ENCODE measurements around the gene VNN1. TPM values are rescaled to one million over a fixed set of nuclear protein-coding genes. Genes with fewer than 3 reads are reported as not detected.

VNN1 gene
- total RNA-seq, 1 experiment from 2014 or later = not detected

GRCh38 chr6:132671295-132671694 lies 42.6 kb downstream of the VNN1 start:
- no peaks in the 10 kb centered on the region for H3K9me3 ChIP-seq (ENCODE audit: control insufficient read depth in 1 of 2, insufficient read depth in 1 of 2, low read depth in 1 of 2, low read length in 2 of 2)
- POLR2A ChIA-PET = interaction anchor here (1.6 kb wide), 1 partner anchor 144 kb away, joined by 9 read pairs; the partner anchor contains the start of gene RPS12

More at GRCh38 chr6:132671295-132671694, 42.6 kb downstream of the VNN1 start:
- RAD21 ChIA-PET (ENCODE audit: low non-redundant PET in 1 of 2, low total read pairs in 2 of 2, uncharacterized antibody in 2 of 2, unreplicated experiment in 2 of 2) = no interaction called here
- no TSS peak for BruUV-seq (replicated peaks)
- Histone ChIP-seq H3K9me2 (ENCODE audit: insufficient read depth) (no peaks in the 10 kb centered on the region), H2AFZ (ENCODE audit: low read depth, low read length, poor library complexity, severe bottlenecking) (no peak overlapping the region), H3K27ac (ENCODE audit: low read depth, low read length) (no peak overlapping the region), H3K9ac (ENCODE audit: low read length) (no peak overlapping the region), H3K4me2 (ENCODE audit: low read length) (no peak overlapping the region), H4K20me1 (ENCODE audit: insufficient read depth) (no peaks in the 10 kb centered on the region), H3K4me3 (replicated peaks in 1 of 2; ENCODE audit: low read depth in 1 of 2, low read length in 2 of 2) (no peak overlapping the region), H3K27me3 (ENCODE audit: insufficient read depth, low read length) (no peaks in the 10 kb centered on the region), H3K79me2 (ENCODE audit: insufficient read depth, low read length) (no peaks in the 10 kb centered on the region), H3K4me1 (ENCODE audit: control insufficient read depth in 1 of 2, insufficient read depth in 2 of 2, low read length in 2 of 2) (peaks cover 0 to 5% of the 10 kb centered on the region in 2 experiments; a peak in 2 of 4 replicates), H3K36me3 (ENCODE audit: control insufficient read depth in 1 of 2, insufficient read depth in 2 of 2, low read length in 2 of 2) (no peaks in the 10 kb centered on the region)
- TF ChIP-seq FOSL1 (IDR thresholded peaks at IDR 0.05; ENCODE audit: low read depth) (no peak), ZBTB33 (IDR thresholded peaks at IDR 0.05; ENCODE audit: extremely low read depth, insufficient replicate concordance, low read length) (no peak), REST (IDR thresholded peaks at IDR 0.05; ENCODE audit: low read depth) (no peak), ZNF274 (IDR thresholded peaks at IDR 0.05; ENCODE audit: low read depth, low read length) (no peak), RAD21 (IDR thresholded peaks at IDR 0.05; ENCODE audit: low read depth) (no peak), POLR2A (IDR thresholded peaks at IDR 0.05; ENCODE audit: borderline replicate concordance, extremely low read depth, insufficient read depth, insufficient read length) (no peak), ELF1 (IDR thresholded peaks at IDR 0.05; ENCODE audit: borderline replicate concordance, low read depth) (no peak), MAX (IDR thresholded peaks at IDR 0.05) (no peak)
- CTCF ChIA-PET = interaction anchor here (2.3 to 2.4 kb wide), 2 partner anchors 96 to 127 kb away, joined by 12 read pairs; partner anchors contain the start of gene SLC18B1
- no peak for DNase-seq (ENCODE audit: low read depth, low spot score)
- intact Hi-C loops (cut with micrococcal nuclease) = no loop called here
- no peak for ATAC-seq

Measured in HCT116 (cell line).